SIG-M5 treated with dmso at 0.1 percent for 504 hours (cell line): ENCODE results near the gene ADGRG6.
"Not testable (repeated sequence)": the region's sequence is repeated elsewhere in the genome, so short reads cannot be mapped to it uniquely, and the experiment has no call there.

Experiments used
- DNase-seq: peaks from one replicate; lab custom pipeline; 2025; ENCODE audit not compliant: unreplicated experiment; lab: John Stamatoyannopoulos, UW

Gene ADGRG6

GRCh38 chr6:142406131-142406530 is 104.3 kb downstream of the ADGRG6 start:
- no peak for DNase-seq

GRCh38 chr6:142407685-142408273 is 106.0 kb downstream of the ADGRG6 start:
- no peak for DNase-seq

GRCh38 chr6:142408409-142408808 is 106.6 kb downstream of the ADGRG6 start:
- DNase-seq: no peak

- no peak for DNase-seq
Observed at GRCh38 chr6:142409794-142410193, 108.0 kb downstream of the ADGRG6 start.

- no peak for DNase-seq
Observed at GRCh38 chr6:142411145-142411544, 109.3 kb downstream of the ADGRG6 start.

- DNase-seq: no peak
Observed at GRCh38 chr6:142412241-142412640, 110.4 kb downstream of the ADGRG6 start.

- DNase-seq: no peak
Observed at GRCh38 chr6:142412658-142413057, 110.9 kb downstream of the ADGRG6 start.

GRCh38 chr6:142413111-142413510 is 111.3 kb downstream of the ADGRG6 start:
- DNase-seq: no peak

GRCh38 chr6:142414462-142415250 is 112.8 kb downstream of the ADGRG6 start:
- no peak for DNase-seq

- no peak for DNase-seq
Observed at GRCh38 chr6:142416179-142416578, 114.4 kb downstream of the ADGRG6 start.

- DNase-seq: no peak
Observed at GRCh38 chr6:142416686-142417085, 114.9 kb downstream of the ADGRG6 start.

- no peak for DNase-seq
Observed at GRCh38 chr6:142417331-142417750, 115.5 kb downstream of the ADGRG6 start.

- DNase-seq: no peak
Observed at GRCh38 chr6:142419071-142419470, 117.3 kb downstream of the ADGRG6 start.

- no peak for DNase-seq
Observed at GRCh38 chr6:142420802-142421201, 119.0 kb downstream of the ADGRG6 start.

GRCh38 chr6:142421285-142422117 is 119.7 kb downstream of the ADGRG6 start:
- DNase-seq: no peak

GRCh38 chr6:142426444-142427132 is 124.8 kb downstream of the ADGRG6 start:
- not testable (repeated sequence) for DNase-seq

- DNase-seq: not testable (repeated sequence)
Observed at GRCh38 chr6:142428468-142428867, 126.7 kb downstream of the ADGRG6 start.

GRCh38 chr6:142429195-142429594 is 127.4 kb downstream of the ADGRG6 start:
- DNase-seq: no peak

GRCh38 chr6:142433419-142433818 is 131.6 kb downstream of the ADGRG6 start:
- DNase-seq: no peak

- DNase-seq: no peak
Observed at GRCh38 chr6:142438898-142439297, 137.1 kb downstream of the ADGRG6 start.
